ENCODE results near the gene MAST4.

Gene MAST4

DNA sequence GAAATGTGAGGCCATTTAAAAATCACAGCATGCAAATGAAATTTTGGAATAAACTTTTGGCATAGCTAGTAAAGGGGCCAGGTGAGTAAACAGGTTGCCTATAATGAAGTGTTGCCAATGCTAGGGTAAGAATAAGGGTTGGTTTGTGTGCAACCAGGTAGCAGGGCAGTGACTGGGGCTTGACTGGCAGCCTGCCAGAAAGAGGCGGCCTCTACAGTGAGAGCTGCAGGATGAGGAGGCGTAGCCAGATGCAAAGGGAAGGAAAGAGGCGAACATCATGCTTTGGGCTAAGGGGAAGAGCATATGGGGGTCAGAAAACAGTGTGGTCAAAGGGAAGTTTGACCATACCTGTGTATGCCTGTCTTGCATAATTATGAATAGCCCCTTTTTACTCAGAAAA, 70.6 kb downstream of the MAST4 start:
- Histone ChIP-seq H3K27me3 (no peaks in the 10 kb centered on the region), H3K4me2 (no peak overlapping the region), H3K27ac (no peak overlapping the region), H4K20me1 (no peaks in the 10 kb centered on the region), H3K9me3 (replicated peaks in 1 of 11) (no peaks in the 10 kb centered on the region), H3K36me3 (no peaks in the 10 kb centered on the region), H3K4me1 (no peaks in the 10 kb centered on the region), H3K4me3 (no peak overlapping the region), H3K9ac (no peak overlapping the region)
- no peak for TF ChIP-seq Cebpa-rat (IDR thresholded peaks at IDR 0.05)

DNA sequence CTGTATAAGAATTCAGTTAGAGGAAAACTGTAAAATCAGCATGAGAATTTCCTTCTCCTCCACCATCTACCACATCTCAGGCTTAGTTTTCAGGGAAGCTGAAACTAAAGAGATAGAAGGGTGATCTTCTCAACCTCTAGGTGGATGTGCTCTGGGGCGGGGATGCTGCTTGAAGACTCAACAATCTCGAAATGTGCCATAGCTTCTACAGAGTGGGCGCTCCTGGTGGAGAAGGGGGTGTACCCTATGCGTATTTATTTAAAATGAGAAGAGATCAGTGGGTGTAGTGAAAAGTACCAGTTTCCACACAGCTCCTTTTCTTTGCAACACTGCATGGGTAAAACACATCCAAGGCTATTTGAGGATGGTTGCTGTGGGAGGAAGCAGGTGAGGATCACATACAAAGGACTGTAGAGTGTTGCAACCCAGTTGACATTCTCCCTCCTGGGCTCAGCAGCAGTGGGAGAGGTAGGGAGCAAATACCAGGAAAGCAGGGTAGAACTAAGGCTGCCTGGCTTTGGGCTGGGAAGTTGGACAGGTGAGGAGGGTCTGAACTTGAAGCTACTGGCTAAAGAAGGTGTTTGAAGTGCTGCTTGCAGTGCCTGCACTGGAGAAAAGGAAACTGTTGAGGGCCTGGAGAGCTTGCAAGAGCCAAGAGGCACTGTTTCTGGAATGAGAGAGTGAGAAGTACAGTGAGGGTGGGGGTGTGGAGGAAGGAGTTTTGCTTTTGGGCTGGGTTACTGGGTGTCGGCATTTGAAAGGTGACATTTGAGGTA, 73.1 kb downstream of the MAST4 start:
- Histone ChIP-seq H3K4me2 (no peak overlapping the region), H3K27me3 (no peaks in the 10 kb centered on the region), H3K36me3 (no peaks in the 10 kb centered on the region), H3K9me3 (replicated peaks in 1 of 11) (no peaks in the 10 kb centered on the region), H4K20me1 (no peaks in the 10 kb centered on the region), H3K4me3 (no peak overlapping the region), H3K27ac (no peak overlapping the region), H3K9ac (no peak overlapping the region), H3K4me1 (no peaks in the 10 kb centered on the region)
- TF ChIP-seq Cebpa-rat (IDR thresholded peaks at IDR 0.05): no peak

DNA sequence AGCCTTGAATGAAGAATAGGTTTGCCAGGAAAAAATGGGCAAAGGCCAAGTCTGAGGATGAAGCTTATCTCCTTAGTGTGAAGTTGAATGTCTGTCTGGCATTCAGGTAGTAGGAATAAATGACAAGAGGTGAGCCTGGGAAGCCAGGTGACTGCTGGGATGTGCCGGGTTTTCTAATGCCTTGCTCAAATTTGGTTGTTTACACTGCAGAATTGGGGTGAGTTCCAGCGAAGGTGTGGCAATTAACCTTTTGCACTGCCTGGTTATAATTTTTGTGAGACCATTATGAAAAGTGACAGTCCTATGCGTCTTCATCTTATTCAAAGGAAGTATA, 73.6 kb downstream of the MAST4 start:
- H3K9ac ChIP-seq: no peak overlapping the region
- no peak for TF ChIP-seq Cebpa-rat (IDR thresholded peaks at IDR 0.05)
- H3K4me1 ChIP-seq: no peaks in the 10 kb centered on the region
- H4K20me1 ChIP-seq: no peaks in the 10 kb centered on the region
- H3K4me2 ChIP-seq: no peak overlapping the region
- H3K36me3 ChIP-seq: no peaks in the 10 kb centered on the region
- H3K27me3 ChIP-seq: no peaks in the 10 kb centered on the region
- H3K27ac ChIP-seq: no peak overlapping the region
- no peaks in the 10 kb centered on the region for H3K9me3 ChIP-seq (replicated peaks in 1 of 11)
- H3K4me3 ChIP-seq: no peak overlapping the region

DNA sequence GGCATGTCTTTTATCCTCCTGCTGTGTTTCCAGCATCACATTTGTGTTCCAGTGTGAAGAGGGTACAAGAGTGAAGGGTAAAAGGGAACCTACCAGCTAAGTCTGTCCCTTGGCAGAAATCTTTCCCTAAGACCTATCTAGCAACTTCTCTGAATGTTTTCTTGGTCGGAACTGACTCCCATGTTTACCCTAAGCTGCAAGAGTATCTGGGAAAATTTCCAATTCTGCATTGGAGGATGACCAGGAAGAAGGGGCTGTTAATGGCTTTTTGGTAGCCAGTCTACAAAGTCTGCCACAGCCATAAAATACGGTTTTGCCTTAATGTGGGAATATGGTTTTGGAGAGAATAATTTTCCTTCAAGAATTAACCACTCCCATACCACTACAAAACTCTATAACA, 75.1 kb downstream of the MAST4 start:
- no peak for TF ChIP-seq Cebpa-rat (IDR thresholded peaks at IDR 0.05)
- Histone ChIP-seq H3K27ac (no peak overlapping the region), H3K4me1 (no peaks in the 10 kb centered on the region), H3K4me2 (no peak overlapping the region), H3K4me3 (no peak overlapping the region), H3K9ac (no peak overlapping the region), H3K27me3 (no peaks in the 10 kb centered on the region), H4K20me1 (no peaks in the 10 kb centered on the region), H3K36me3 (no peaks in the 10 kb centered on the region), H3K9me3 (replicated peaks in 1 of 11) (no peaks in the 10 kb centered on the region)

DNA sequence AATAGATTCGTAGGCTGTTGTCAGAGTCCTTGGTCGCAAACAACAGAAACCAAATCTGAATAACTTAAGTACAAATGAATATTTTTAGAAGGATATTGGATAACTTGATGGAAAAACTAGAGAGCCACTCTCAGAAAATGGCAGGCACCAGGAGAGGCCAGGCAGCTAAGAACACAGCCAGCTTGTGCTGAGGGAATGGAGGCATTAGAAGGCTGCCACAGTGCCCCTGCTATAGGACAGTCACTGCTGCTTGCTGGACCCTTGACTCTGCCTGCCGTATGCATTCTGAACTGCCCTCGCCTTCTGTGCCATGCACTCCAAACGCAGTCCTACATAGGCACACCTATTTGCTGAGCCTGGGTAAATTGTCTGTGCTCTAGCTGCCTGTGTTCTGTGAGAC, 78.6 kb downstream of the MAST4 start:
- Histone ChIP-seq H3K9ac (no peak overlapping the region), H4K20me1 (no peaks in the 10 kb centered on the region), H3K4me1 (no peaks in the 10 kb centered on the region), H3K9me3 (replicated peaks in 1 of 11) (no peaks in the 10 kb centered on the region), H3K4me2 (no peak overlapping the region), H3K27me3 (no peaks in the 10 kb centered on the region), H3K36me3 (no peaks in the 10 kb centered on the region), H3K4me3 (no peak overlapping the region), H3K27ac (no peak overlapping the region)
- TF ChIP-seq Cebpa-rat (IDR thresholded peaks at IDR 0.05): no peak

DNA sequence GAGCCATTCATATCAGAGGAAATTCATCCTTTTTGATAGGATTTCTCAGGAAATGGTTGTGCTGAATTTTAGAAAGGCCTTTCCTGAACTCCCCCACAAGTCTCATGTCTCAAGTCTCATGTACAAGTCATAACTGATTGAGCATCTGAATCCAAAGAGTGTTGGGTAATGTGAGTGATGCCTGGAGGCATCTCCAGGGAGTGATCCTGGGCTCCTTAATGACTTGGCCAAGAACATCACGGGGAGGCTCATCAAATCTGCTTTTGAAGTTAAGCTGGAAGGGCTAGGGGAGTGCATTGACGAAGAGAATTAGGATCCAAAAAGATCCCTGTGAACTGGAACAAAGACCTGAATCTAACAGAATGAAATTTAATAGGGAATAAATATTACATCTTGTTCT, 79.2 kb downstream of the MAST4 start:
- no peak for TF ChIP-seq Cebpa-rat (IDR thresholded peaks at IDR 0.05)
- Histone ChIP-seq H3K27ac (no peak overlapping the region), H4K20me1 (no peaks in the 10 kb centered on the region), H3K4me2 (no peak overlapping the region), H3K4me3 (no peak overlapping the region), H3K4me1 (no peaks in the 10 kb centered on the region), H3K9me3 (replicated peaks in 1 of 11) (no peaks in the 10 kb centered on the region), H3K9ac (no peak overlapping the region), H3K27me3 (no peaks in the 10 kb centered on the region), H3K36me3 (no peaks in the 10 kb centered on the region)

DNA sequence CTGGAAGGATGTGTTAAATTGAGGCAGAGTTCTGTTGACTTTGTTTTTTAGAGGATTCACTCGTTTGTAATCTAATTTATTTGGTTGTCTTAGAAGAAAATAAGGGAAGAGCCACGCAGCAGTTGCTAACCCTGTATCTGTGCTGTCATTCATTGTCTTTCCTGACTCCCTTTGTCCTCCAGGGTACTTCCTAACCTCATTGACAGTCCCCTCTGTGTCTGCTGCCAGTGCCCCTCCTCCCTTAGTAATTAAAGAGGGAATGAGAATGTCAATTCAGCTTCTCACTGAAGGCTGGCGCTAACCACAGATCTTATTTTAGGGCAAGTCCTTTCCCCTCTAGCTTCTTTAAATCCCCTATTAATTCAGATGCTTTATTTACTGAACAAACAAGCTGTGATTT, 84.0 kb downstream of the MAST4 start:
- no peak overlapping the region for H3K9ac ChIP-seq
- no peaks in the 10 kb centered on the region for H3K9me3 ChIP-seq (replicated peaks in 1 of 11)
- TF ChIP-seq Cebpa-rat (IDR thresholded peaks at IDR 0.05): no peak
- H4K20me1 ChIP-seq: no peaks in the 10 kb centered on the region
- no peak overlapping the region for H3K27ac ChIP-seq
- H3K4me2 ChIP-seq: no peak overlapping the region
- H3K4me1 ChIP-seq: no peaks in the 10 kb centered on the region
- no peak overlapping the region for H3K4me3 ChIP-seq
- no peaks in the 10 kb centered on the region for H3K36me3 ChIP-seq
- H3K27me3 ChIP-seq: no peaks in the 10 kb centered on the region

DNA sequence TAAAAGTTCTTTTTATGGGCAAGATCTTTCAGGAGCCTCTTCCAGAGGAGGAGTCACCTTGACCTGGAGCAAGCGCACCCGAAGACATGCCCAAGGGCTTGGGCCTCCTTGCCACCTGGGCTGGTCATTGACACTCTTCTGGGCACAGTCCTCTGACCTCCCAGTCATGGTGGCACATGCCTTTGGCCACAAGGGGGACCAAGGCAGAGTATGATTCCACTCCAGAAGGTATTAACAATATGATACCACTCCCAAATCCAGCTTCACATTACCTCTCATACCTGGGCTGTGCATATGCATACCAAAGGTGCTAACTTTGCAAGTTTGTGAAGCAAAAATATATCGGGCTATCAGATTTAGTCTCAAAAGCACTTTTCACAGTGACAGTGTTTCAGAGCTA, 84.6 kb downstream of the MAST4 start:
- Histone ChIP-seq H3K27me3 (no peaks in the 10 kb centered on the region), H4K20me1 (no peaks in the 10 kb centered on the region), H3K4me2 (no peak overlapping the region), H3K4me1 (no peaks in the 10 kb centered on the region), H3K4me3 (no peak overlapping the region), H3K9me3 (replicated peaks in 1 of 11) (no peaks in the 10 kb centered on the region), H3K9ac (no peak overlapping the region), H3K27ac (no peak overlapping the region), H3K36me3 (no peaks in the 10 kb centered on the region)
- TF ChIP-seq Cebpa-rat (IDR thresholded peaks at IDR 0.05): no peak

DNA sequence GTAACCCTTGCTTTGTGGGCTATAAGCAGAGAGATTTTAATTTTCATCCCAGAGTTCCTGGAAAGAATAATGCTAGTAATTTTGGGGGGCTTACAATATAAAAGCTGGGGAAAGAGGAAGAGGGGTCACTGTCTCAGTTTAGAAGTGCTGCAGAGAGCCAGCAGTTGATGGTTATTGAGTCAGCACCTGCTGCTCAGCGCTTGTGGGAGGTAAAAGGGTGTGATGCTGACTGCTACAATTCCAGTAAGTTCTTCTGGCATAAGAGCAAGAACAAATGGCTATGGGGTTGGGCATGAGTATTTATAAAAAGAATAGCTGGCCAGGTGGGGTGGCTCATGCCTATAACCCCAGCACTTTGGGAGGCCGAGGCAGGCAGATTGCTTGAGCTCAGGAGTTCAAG, 88.5 kb downstream of the MAST4 start:
- H3K36me3 ChIP-seq: no peaks in the 10 kb centered on the region
- no peak overlapping the region for H3K4me3 ChIP-seq
- H3K27ac ChIP-seq: no peak overlapping the region
- no peak overlapping the region for H3K9ac ChIP-seq
- no peak overlapping the region for H3K4me2 ChIP-seq
- no peaks in the 10 kb centered on the region for H3K27me3 ChIP-seq
- TF ChIP-seq Cebpa-rat (IDR thresholded peaks at IDR 0.05): no peak
- no peaks in the 10 kb centered on the region for H3K9me3 ChIP-seq (replicated peaks in 1 of 11)
- no peaks in the 10 kb centered on the region for H4K20me1 ChIP-seq
- no peaks in the 10 kb centered on the region for H3K4me1 ChIP-seq

DNA sequence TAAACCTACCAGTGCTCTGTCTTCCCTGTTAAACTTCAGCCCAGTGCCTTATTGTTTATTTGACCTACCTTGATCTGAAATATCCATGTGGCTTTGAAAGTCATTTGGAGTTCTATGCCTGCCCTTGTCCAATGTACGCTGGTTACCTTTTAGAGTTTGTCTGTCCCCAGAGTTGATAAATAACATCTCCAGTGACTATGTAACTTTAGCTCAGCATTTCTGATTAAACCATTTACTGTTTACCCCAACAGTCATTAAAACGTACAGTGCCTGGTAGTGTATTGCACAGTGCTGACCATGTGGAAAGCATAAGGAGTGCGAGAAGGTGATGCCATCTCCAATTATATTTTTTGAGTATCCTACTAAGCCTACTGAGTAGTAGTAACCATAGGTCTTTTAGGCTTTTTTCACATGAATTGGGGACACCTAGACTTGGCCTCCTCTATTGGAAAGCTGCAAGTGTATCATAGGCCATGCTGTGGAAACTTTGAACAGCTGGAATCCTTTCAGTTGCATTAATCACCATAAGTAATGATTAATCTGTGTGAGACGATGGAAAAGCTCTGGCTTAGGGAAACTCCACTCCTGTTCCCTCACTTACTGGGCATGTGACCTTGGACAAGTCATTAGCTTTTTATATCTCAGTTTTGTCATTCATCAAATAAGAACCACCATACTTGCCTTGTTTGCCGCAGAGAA, 93.5 kb downstream of the MAST4 start:
- no peaks in the 10 kb centered on the region for H4K20me1 ChIP-seq
- no peak overlapping the region for H3K4me2 ChIP-seq
- H3K9ac ChIP-seq: no peak overlapping the region
- H3K4me3 ChIP-seq: no peak overlapping the region
- H3K27ac ChIP-seq: no peak overlapping the region
- no peaks in the 10 kb centered on the region for H3K36me3 ChIP-seq
- no peaks in the 10 kb centered on the region for H3K4me1 ChIP-seq
- no peaks in the 10 kb centered on the region for H3K27me3 ChIP-seq
- TF ChIP-seq Cebpa-rat (IDR thresholded peaks at IDR 0.05): no peak
- H3K9me3 ChIP-seq (replicated peaks in 1 of 11): no peaks in the 10 kb centered on the region

Measured in BLaER1 treated with 17β-estradiol and CSF1 and Interleukin-3, amounts not matched to agents 10 nM and 100 nM (cell line).